Measurements from ENCODE around the gene EFNB2.

Gene EFNB2

DNA sequence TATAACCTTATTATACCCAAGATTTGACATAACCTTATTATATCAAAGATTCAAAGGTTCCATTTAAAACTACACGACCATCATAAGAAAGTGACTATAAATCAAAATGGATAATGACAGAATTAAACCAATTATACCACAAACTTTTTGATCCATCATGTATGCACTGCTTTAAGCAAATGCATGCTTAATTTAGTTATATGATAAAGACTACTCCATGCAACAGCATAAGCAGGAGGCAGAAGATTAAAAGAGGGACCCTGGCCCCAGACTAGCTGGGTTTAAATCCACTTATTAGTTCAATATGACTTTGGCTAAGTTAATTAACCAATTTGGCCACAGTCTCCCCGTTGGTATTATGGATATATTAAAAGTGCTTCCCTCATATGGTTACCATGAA is 11.4 kb downstream of the EFNB2 start:
- no peak for DNase-seq

GRCh38 chr13:106523576-106523975 is 11.9 kb downstream of the EFNB2 start:
- DNase-seq: no peak

DNA sequence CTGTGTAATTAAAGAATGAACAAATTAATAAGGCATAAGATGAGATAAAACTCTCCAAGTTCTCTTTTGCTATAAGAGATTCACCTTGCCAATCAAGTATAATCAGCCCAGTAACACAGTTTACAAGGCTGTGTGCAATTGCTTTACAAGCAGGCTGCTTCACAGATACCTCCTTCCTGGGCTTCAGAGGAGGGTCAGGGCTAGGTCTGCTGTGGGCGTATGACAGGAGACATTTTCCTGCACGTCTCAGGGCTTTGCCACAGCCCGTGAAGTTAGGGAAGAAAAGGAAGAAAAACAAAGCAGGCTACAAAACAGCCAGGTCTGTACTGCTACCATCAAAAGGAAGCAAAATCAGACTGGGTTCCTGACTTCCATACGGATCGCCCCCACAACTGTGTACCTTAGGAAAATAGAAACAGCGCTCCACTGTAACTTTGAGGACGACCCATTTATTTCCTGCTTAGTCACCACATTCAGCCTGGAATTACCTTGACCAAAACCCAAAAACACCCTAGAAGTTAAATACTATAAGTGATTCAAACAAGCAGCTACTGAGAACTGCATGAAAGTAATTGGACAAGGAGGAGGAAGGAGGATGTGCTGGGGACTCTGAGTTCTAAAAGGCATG is 12.4 kb downstream of the EFNB2 start:
- DNase-seq: no peak

- DNase-seq: no peak
These were observed 13.3 kb downstream of the EFNB2 start for GRCh38 chr13:106522112-106522705.

DNA sequence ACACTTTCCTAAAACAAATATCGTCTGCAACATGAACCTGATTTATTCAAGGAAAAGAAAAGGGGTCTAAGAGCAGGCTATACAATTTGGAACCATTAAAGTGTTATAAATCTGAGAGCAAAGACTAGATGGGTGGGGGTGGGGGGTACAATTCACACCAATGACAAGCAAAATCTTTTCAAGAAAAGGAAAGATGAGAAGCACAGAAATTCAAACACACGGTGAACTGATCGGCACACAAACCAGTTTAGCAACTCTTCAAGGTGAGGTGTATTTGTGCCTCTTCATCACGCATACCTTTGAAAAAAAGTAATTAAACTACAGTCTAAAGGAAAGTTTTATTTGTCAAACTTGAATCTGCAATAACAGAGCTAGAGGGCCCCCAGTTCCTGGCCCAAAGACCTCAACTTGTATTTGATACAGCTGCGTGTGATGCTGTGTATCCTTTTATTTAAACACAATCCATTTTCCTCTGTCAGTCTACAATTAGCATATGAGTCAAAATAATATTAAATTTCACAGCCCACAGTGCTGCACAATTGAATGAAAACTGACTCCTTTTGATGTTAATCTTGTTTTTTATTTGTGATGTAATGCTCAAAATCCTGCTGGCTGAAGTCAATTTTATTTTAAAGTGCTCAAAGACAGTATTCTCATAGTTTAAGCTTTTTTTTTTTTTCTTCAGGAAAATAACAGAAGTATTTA is 14.2 kb downstream of the EFNB2 start:
- no peak for DNase-seq

DNA sequence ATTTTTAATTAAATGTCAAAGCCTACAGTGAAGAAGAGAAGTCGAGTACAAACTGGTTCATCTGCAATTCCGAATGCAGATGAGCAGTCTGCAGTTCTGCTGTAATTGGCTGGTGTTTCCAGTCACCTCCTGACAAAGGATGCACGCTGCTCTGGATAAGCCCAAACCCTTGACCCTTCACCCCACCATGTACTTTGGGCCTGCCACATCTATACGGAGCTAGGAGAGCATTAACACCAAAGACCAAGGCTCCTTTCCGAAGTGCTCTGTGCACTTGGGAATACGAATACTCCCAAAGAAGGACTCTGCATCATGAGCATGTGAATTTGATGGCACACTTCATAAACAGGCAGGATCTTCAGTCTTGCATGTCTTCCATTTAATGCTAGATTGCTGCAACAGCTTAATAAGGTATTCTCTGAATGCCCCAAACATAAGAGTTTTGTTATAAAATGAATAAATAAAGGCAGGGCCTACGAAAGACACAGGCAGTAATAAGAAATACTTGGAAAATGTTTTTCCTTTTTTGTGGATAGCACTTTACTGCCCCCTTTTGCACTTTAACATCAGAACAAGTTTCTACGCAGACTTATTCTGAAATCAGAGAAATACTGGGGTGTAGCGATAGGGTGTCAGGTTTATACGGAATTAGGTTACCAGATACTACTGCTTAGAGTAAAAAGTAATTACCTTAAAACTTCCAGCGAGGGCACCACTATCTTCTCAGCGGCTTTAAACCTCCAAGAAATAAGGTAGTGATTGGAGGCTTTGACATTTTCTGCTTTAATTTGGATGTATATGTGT is 15.0 kb downstream of the EFNB2 start:
- DNase-seq: no peak

DNA sequence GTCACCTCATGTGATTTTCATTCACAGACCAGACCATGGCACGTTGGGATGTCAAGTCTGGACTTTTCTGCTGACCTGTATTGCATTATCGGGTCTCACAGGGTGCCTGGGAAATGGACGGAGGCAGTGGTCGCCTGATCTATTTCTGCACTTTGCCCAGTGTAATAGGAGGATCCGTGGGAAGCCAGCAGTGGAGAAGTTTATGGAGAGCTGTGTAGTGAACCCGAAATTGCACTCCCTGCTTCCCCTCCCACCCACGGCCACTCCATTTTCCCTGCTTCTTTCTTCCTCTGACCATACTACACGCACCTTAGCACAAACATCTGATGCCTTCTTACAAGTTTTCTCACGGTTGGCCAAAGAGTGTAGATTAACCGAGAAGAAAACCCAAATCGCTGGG is 16.9 kb downstream of the EFNB2 start:
- DNase-seq: no peak

DNA sequence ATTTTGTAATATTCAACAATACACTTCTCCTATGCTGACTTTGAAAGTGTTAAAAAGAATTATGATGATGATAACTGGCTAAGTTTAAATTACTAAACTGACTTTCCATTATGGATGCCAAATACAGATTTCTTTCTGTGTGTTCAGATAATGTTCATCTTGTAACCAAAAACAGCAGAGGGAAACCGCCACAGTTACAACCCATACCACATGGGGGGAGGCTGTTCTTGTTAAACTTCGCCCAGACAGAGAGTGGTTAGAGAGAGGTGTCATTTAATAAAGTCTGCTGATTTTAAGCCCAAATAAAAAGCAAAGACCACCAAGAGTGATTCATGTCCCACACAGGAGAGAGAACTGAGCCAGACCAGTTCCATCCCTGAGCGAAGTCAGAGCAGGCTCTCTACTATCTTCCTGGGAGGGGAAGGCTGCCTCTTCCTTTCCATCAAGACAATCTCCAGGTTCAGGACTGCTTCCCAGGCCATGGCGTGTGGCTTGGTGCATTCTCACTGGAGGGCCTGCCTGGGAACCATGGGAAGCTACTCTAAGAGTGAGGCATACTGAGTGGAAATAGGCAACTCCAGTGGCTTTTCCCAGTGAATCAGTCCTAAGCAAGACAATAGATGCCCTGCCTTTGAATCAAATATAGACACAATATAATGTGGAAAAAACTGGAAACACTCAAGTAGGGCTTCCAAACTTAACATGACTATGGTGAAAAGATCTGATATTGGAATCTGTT is 18.2 kb downstream of the EFNB2 start:
- no peak for DNase-seq

- no peak for DNase-seq
These were observed 19.7 kb downstream of the EFNB2 start for GRCh38 chr13:106515635-106516254.

GRCh38 chr13:106514928-106515634 is 20.4 kb downstream of the EFNB2 start:
- no peak for DNase-seq

- DNase-seq: no peak
These were observed 22.2 kb downstream of the EFNB2 start for GRCh38 chr13:106513025-106513983.

GRCh38 chr13:106507560-106508274 is 27.7 kb downstream of the EFNB2 start:
- DNase-seq: no peak

GRCh38 chr13:106506286-106506685 is 29.2 kb downstream of the EFNB2 start:
- no peak for DNase-seq

- no peak for DNase-seq
These were observed 29.7 kb downstream of the EFNB2 start for GRCh38 chr13:106505732-106506131.

DNA sequence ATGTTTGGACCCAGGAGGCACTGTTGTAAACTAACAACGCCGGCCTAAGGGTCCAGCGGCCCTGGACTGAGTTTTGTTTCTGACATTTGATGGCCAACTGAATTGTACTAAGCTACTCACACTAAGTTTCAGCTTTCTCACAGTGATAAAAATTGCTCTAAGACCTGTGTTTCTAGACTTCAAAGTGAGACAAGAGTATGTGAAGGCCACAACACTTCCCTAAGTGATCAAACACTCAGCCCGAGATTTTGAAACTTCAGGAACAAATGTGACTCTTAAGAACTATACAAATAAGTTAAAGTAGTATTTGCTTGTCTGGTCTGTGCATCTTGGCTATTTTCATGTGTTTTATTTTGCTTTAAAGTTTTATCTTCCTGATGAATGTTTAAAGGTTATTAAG is 30.2 kb downstream of the EFNB2 start:
- DNase-seq: no peak

DNA sequence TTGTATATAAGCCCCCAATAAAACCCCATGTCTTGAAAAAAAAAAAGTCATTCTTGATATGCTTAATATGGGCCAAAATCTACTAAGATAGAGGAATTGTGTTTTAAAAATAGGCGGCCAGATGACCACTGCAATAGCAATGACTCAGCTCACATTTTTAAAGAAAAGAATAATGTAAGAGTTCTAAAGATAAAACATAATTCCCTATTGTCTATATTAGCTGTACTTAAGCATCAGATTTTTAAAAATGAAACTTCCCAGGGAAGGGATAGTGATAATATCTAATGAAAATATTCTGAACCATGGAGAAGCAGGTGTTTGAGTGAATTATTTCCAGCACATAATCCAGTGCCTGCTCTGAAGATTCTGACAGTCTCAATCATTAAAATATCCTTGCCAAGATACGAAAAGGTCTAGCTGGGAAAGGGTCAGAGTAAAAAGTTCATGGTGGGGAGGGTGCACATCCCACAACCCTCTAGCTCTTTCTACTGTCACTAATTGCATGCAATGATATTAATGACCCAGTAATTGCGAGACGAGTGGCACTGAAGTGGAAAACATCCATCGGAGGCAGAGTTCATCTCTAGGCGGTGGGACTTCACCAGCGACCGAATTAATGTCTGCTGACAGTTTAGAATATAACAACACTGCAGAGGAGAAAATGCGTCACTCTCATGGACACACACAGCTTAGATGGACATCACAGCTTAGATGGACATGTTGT is 31.6 kb downstream of the EFNB2 start:
- no peak for DNase-seq

GRCh38 chr13:106503272-106503671 is 32.2 kb downstream of the EFNB2 start:
- no peak for DNase-seq

GRCh38 chr13:106500445-106500844 is 35.0 kb downstream of the EFNB2 start:
- DNase-seq: no peak

- no peak for DNase-seq
These were observed 35.6 kb downstream of the EFNB2 start for GRCh38 chr13:106499896-106500295.
